Right ventricle myocardium superior (tissue), 1 donor: ENCODE measurements around the gene TADA2A. TPM values are rescaled to one million over a fixed set of nuclear protein-coding genes. Genes with fewer than 3 reads are reported as not detected.

Source experiments
- ATAC-seq: fragments of 200-7000 bp; cut with Tn5 transposase; one replicate; pipeline ENCODE4 v1.9.1; 2020; ENCODE audit warnings: mild to moderate bottlenecking; ENCODE audit not compliant: poor library complexity
- DNase-seq: peaks from one replicate; pipeline ENCODE4 v3.0.0-alpha.2; 2020
- intact Hi-C: fragments of 100-400 bp; cut with DNase I; formaldehyde crosslinking; loops from one replicate; pipeline ENCODE4 v1.11.2; 2022
- long read RNA-seq: library from polyadenylated mRNA; unstranded; transcript quantifications from one replicate; pipeline ENCODE4 v2.0.0, GENCODE V29; 2021
- total RNA-seq: library from RNA; stranded (reverse); fragmentation: NEBNext Ultra II Directional; extraction: Animal tissue kit (Norgen Biotek cat#: 25700); gene quantifications from one replicate; pipeline ENCODE4 v1.2.1, GENCODE V29; 2021
- donor health status: DM: no; HTN: yes; CAD: no; lungs with severe emphysema.

TADA2A gene
- 12.4 TPM for total RNA-seq
- long read RNA-seq, partial matches to known transcripts: 0 of 3 reads
- long read RNA-seq, other reads (novel, unspliced or antisense): 3 of 3 reads

- peak; percentile 89 for DNase-seq
- peak; percentile 98 for ATAC-seq
- intact Hi-C loops: no loop called here
Observed at GRCh38 chr17:37406635-37407461, at the start of gene TADA2A, which contains the start of gene ACACA. TADA2A (plus strand) TSS chr17:37406886; CDS start chr17:37411366, 4,480 bp downstream. ACACA (minus strand) TSS chr17:37406836; CDS start chr17:37406299, 537 bp downstream.

- intact Hi-C loops: no loop called here
- peak; percentile 59 for DNase-seq
- ATAC-seq: peak; percentile 23
Observed at GRCh38 chr17:37358098-37358829, 48.4 kb upstream of the TADA2A start.

GRCh38 chr17:37358830-37359681, 47.6 kb upstream of the TADA2A start:
- intact Hi-C loops: no loop called here

GRCh38 chr17:37359682-37360188, 47.0 kb upstream of the TADA2A start:
- intact Hi-C loops: no loop called here
- peak; percentile 1 for ATAC-seq
- DNase-seq: no peak

More at GRCh38 chr17:37358830-37359681, 47.6 kb upstream of the TADA2A start:
- ATAC-seq (peak; percentile 96), DNase-seq (peak; percentile 97)

- intact Hi-C loops: no loop called here
- no peak for DNase-seq
- ATAC-seq: no peak
Observed at GRCh38 chr17:37360632-37361031, 46.1 kb upstream of the TADA2A start.

- intact Hi-C loops: no loop called here
- ATAC-seq (no peak), DNase-seq (no peak)
Observed at GRCh38 chr17:37361543-37361942, 45.1 kb upstream of the TADA2A start.

- intact Hi-C loops: no loop called here
Observed at GRCh38 chr17:37365589-37365988, 41.1 kb upstream of the TADA2A start.

GRCh38 chr17:37368577-37368976, 38.1 kb upstream of the TADA2A start:
- DNase-seq (no peak), ATAC-seq (no peak)
- intact Hi-C loops: no loop called here

More at GRCh38 chr17:37365589-37365988, 41.1 kb upstream of the TADA2A start:
- DNase-seq: no peak
- ATAC-seq: no peak

- intact Hi-C loops: no loop called here
- ATAC-seq: peak; percentile 93
- no peak for DNase-seq
Observed at GRCh38 chr17:37373530-37374159, 33.0 kb upstream of the TADA2A start.

GRCh38 chr17:37375706-37376105, 31.0 kb upstream of the TADA2A start, which contains the start of gene C17orf78:
C17orf78 (plus strand) TSS chr17:37375985; CDS start chr17:37376093, 108 bp downstream.
- ATAC-seq: no peak
- no peak for DNase-seq
- intact Hi-C loops: no loop called here

- no peak for ATAC-seq
- intact Hi-C loops: no loop called here
- no peak for DNase-seq
Observed at GRCh38 chr17:37382056-37382455, 24.6 kb upstream of the TADA2A start.

GRCh38 chr17:37384560-37385149, 22.0 kb upstream of the TADA2A start:
- ATAC-seq (no peak), DNase-seq (no peak)
- intact Hi-C loops: no loop called here

- DNase-seq (no peak), ATAC-seq (no peak)
- intact Hi-C loops: no loop called here
Observed at GRCh38 chr17:37385474-37385990, 21.2 kb upstream of the TADA2A start.

GRCh38 chr17:37386462-37386861, 20.2 kb upstream of the TADA2A start:
- no peak for DNase-seq
- intact Hi-C loops: no loop called here
- no peak for ATAC-seq

GRCh38 chr17:37388266-37388665, 18.4 kb upstream of the TADA2A start:
- intact Hi-C loops: no loop called here
- DNase-seq (no peak), ATAC-seq (no peak)

GRCh38 chr17:37389160-37389559, 17.5 kb upstream of the TADA2A start:
- DNase-seq (no peak), ATAC-seq (no peak)
- intact Hi-C loops: no loop called here

- no peak for ATAC-seq
- no peak for DNase-seq
- intact Hi-C loops: no loop called here
Observed at GRCh38 chr17:37391146-37391545, 15.5 kb upstream of the TADA2A start.
